NCI-H748 (cell line): Measurements from ENCODE around the gene WFDC10B.
A peak's percentile ranks its signal among the peaks of the same experiment; 100 is the strongest.
"Not testable (repeated sequence)": the region's sequence is repeated elsewhere in the genome, so short reads cannot be mapped to it uniquely, and the experiment has no call there.

Experiments
- DNase-seq: peaks from one replicate; lab custom pipeline; 2025; ENCODE audit not compliant: unreplicated experiment; lab: John Stamatoyannopoulos, UW

Gene WFDC10B

GRCh38 chr20:45704969-45705637, at the start of gene WFDC10B:
Gene WFDC10B (minus strand): TSS chr20:45705019. CDS start chr20:45685992, 19,027 bp downstream.
- DNase-seq: peak; percentile 25

- DNase-seq: no peak
Observed at GRCh38 chr20:45752746-45753145, 47.9 kb upstream of the WFDC10B start.

- no peak for DNase-seq
Observed at GRCh38 chr20:45751721-45752120, 46.9 kb upstream of the WFDC10B start.

GRCh38 chr20:45745015-45745414, 40.2 kb upstream of the WFDC10B start:
- DNase-seq: no peak

GRCh38 chr20:45742596-45742995, 37.8 kb upstream of the WFDC10B start:
- DNase-seq: no peak

- DNase-seq: no peak
Observed at GRCh38 chr20:45735988-45736387, 31.2 kb upstream of the WFDC10B start.

GRCh38 chr20:45735552-45735951, 30.7 kb upstream of the WFDC10B start:
- no peak for DNase-seq

- no peak for DNase-seq
Observed at GRCh38 chr20:45732199-45732598, 27.4 kb upstream of the WFDC10B start.

- DNase-seq: no peak
Observed at GRCh38 chr20:45727044-45727443, 22.2 kb upstream of the WFDC10B start.

GRCh38 chr20:45725134-45725533, 20.3 kb upstream of the WFDC10B start:
- no peak for DNase-seq

GRCh38 chr20:45722047-45722446, 17.2 kb upstream of the WFDC10B start, which contains the start of gene SPINT4:
Gene SPINT4 (plus strand): TSS chr20:45722347. CDS start chr20:45722368, 21 bp downstream.
- DNase-seq: no peak

- not testable (repeated sequence) for DNase-seq
Observed at GRCh38 chr20:45716141-45716688, 11.4 kb upstream of the WFDC10B start.

- DNase-seq: no peak
Observed at GRCh38 chr20:45701873-45702272, 2.9 kb downstream of the WFDC10B start, which contains the start of gene WFDC13. Gene WFDC13 (plus strand): TSS chr20:45702038. CDS start chr20:45702124, 86 bp downstream.

GRCh38 chr20:45701104-45701503, 3.7 kb downstream of the WFDC10B start:
- no peak for DNase-seq

GRCh38 chr20:45695496-45695895, 9.3 kb downstream of the WFDC10B start:
- no peak for DNase-seq

- not testable (repeated sequence) for DNase-seq
Observed at GRCh38 chr20:45693346-45693745, 11.5 kb downstream of the WFDC10B start.

- DNase-seq: no peak
Observed at GRCh38 chr20:45685896-45686295, 18.9 kb downstream of the WFDC10B start.

- no peak for DNase-seq
Observed at GRCh38 chr20:45679650-45680049, 25.2 kb downstream of the WFDC10B start.

- no peak for DNase-seq
Observed at GRCh38 chr20:45672765-45673164, 32.1 kb downstream of the WFDC10B start.

- DNase-seq: no peak
Observed at GRCh38 chr20:45670139-45670538, 34.7 kb downstream of the WFDC10B start, which contains the start of gene WFDC11. Gene WFDC11 (minus strand): TSS chr20:45670239. CDS start chr20:45650600, 19,639 bp downstream.

- DNase-seq: not testable (repeated sequence)
Observed at GRCh38 chr20:45657038-45657437, 47.8 kb downstream of the WFDC10B start.

GRCh38 chr20:45651726-45652125, 53.1 kb downstream of the WFDC10B start:
- DNase-seq: peak; percentile 24
